AG09309 (cell line): ENCODE results near the gene MBNL3.

Experiments used
- DNase-seq: peaks from one replicate; pipeline ENCODE4 v3.0.0-alpha.2; 2010; ENCODE audit warnings: low read depth
- H3K4me3 ChIP-seq: 2 replicates; pipeline ENCODE4 v1.5.1; 2011; ENCODE audit warnings: mild to moderate bottlenecking, low read depth, low read length, moderate library complexity; ENCODE audit not compliant: control insufficient read depth
- CTCF ChIP-seq: IDR thresholded peaks from 2 replicates; pipeline ENCODE4 v1.5.1; 2011; ENCODE audit warnings: mild to moderate bottlenecking, low read depth, low read length, inconsistent platforms; ENCODE audit not compliant: insufficient read depth, control insufficient read depth; ENCODE audit errors: missing control alignments

The MBNL3 gene

GRCh38 chrX:132378281-132378680 is 110.6 kb downstream of the MBNL3 start:
- DNase-seq = no peak
- TF ChIP-seq CTCF = no peak
- no peak overlapping the region for H3K4me3 ChIP-seq

GRCh38 chrX:132375941-132376340 is 112.9 kb downstream of the MBNL3 start:
- no peak overlapping the region for H3K4me3 ChIP-seq
- TF ChIP-seq CTCF = peak; percentile 41
- no peak for DNase-seq

GRCh38 chrX:132373610-132374009 is 115.2 kb downstream of the MBNL3 start:
- no peak for DNase-seq
- no peak overlapping the region for H3K4me3 ChIP-seq
- no peak for TF ChIP-seq CTCF

- no peak for DNase-seq
- no peak overlapping the region for H3K4me3 ChIP-seq
- no peak for TF ChIP-seq CTCF
Observed at GRCh38 chrX:132369617-132370326, 119.1 kb downstream of the MBNL3 start.

GRCh38 chrX:132367984-132368383 is 120.9 kb downstream of the MBNL3 start:
- H3K4me3 ChIP-seq = no peak overlapping the region
- no peak for DNase-seq
- no peak for TF ChIP-seq CTCF

- no peak for TF ChIP-seq CTCF
- no peak overlapping the region for H3K4me3 ChIP-seq
- no peak for DNase-seq
Observed at GRCh38 chrX:132367314-132367713, 121.5 kb downstream of the MBNL3 start.
